HFFc6 (cell line): Measurements from ENCODE around the gene ANKRD11. TPM values are rescaled to one million over a fixed set of nuclear protein-coding genes. Genes with fewer than 3 reads are reported as not detected.
"Not testable (repeated sequence)": the region's sequence is repeated elsewhere in the genome, so short reads cannot be mapped to it uniquely, and the experiment has no call there.

Experiments
- DNase-seq: peaks from one replicate; pipeline ENCODE4 v3.0.0-alpha.2; 2018
- H3K27ac Mint-ChIP-seq: 2 replicates; pipeline ENCODE4 v1.8.0; 2020; ENCODE audit warnings: mild to moderate bottlenecking, mixed read lengths
- H3K27me3 Mint-ChIP-seq: 2 replicates; pipeline ENCODE4 v1.8.0; 2021; ENCODE audit warnings: mild to moderate bottlenecking, moderate library complexity, mixed read lengths; ENCODE audit not compliant: insufficient read depth
- H3K36me3 Mint-ChIP-seq: 2 replicates; pipeline ENCODE4 v1.8.0; 2021; ENCODE audit warnings: low read depth, mixed read lengths
- H3K4me1 Mint-ChIP-seq: 2 replicates; pipeline ENCODE4 v1.8.0; 2020; ENCODE audit warnings: low read depth, mixed read lengths
- H3K4me3 Mint-ChIP-seq: 2 replicates; pipeline ENCODE4 v1.8.0; 2020; ENCODE audit warnings: mild to moderate bottlenecking, moderate library complexity, mixed read lengths
- H3K9me3 Mint-ChIP-seq: 2 replicates; pipeline ENCODE4 v1.8.0; 2020; ENCODE audit warnings: mild to moderate bottlenecking, mixed read lengths
- CTCF ChIP-seq: fragments of 200-600 bp; sonication (generic); IDR thresholded peaks from 2 replicates; pipeline ENCODE4 v1.5.0; 2021; ENCODE audit warnings: antibody characterized with exemption, mild to moderate bottlenecking
- total RNA-seq, 6 experiments: library from RNA; stranded (reverse); fragmentation: NEBNext Ultra II Directional; extraction: Animal tissue kit (Norgen Biotek cat#: 25700); gene quantifications; 2 replicates in 1 of 6; 3 replicates in 5 of 6; pipeline ENCODE4 v1.2.3, GENCODE V29; 2021

ANKRD11 gene
- total RNA-seq, 6 experiments from 2014 or later, result 110 to 120 (median 116) TPM

- peaks cover 75% of the 10 kb centered on the region for H3K4me1 Mint-ChIP-seq
- no peaks in the 10 kb centered on the region for H3K9me3 Mint-ChIP-seq
- H3K4me3 Mint-ChIP-seq, result peak overlapping the region; percentile 15; the same call in 1 of the 2 replicates
- peak overlapping the region; percentile 72 for H3K27ac Mint-ChIP-seq
- H3K36me3 Mint-ChIP-seq, result peaks cover 8% of the 10 kb centered on the region; the same call in 1 of the 2 replicates
- DNase-seq, result no peak
- peaks cover 6% of the 10 kb centered on the region for H3K27me3 Mint-ChIP-seq
- TF ChIP-seq CTCF, result no peak
Measured at GRCh38 chr16:89332243-89332901, 158.0 kb downstream of the ANKRD11 start.

GRCh38 chr16:89331371-89332109, 158.8 kb downstream of the ANKRD11 start:
- H3K4me3 Mint-ChIP-seq, result no peak overlapping the region
- H3K4me1 Mint-ChIP-seq, result peaks cover 83% of the 10 kb centered on the region
- no peak for TF ChIP-seq CTCF
- peaks cover 8% of the 10 kb centered on the region for H3K36me3 Mint-ChIP-seq
- H3K9me3 Mint-ChIP-seq, result no peaks in the 10 kb centered on the region
- H3K27ac Mint-ChIP-seq, result peak overlapping the region; percentile 72
- DNase-seq, result no peak
- H3K27me3 Mint-ChIP-seq, result peaks cover 6% of the 10 kb centered on the region

GRCh38 chr16:89330177-89330856, 160.0 kb downstream of the ANKRD11 start:
- peak overlapping the region; percentile 65 for H3K27ac Mint-ChIP-seq
- H3K36me3 Mint-ChIP-seq, result peaks cover 14% of the 10 kb centered on the region
- DNase-seq, result no peak
- TF ChIP-seq CTCF, result no peak
- H3K9me3 Mint-ChIP-seq, result no peaks in the 10 kb centered on the region
- H3K4me3 Mint-ChIP-seq, result no peak overlapping the region
- peaks cover 85% of the 10 kb centered on the region for H3K4me1 Mint-ChIP-seq
- peaks cover 9% of the 10 kb centered on the region for H3K27me3 Mint-ChIP-seq

GRCh38 chr16:89329830-89330176, 160.6 kb downstream of the ANKRD11 start:
- H3K36me3 Mint-ChIP-seq, result peaks cover 19% of the 10 kb centered on the region

GRCh38 chr16:89328412-89329400, 161.7 kb downstream of the ANKRD11 start:
- peaks cover 14% of the 10 kb centered on the region for H3K27me3 Mint-ChIP-seq

More at GRCh38 chr16:89329830-89330176, 160.6 kb downstream of the ANKRD11 start:
- not testable (repeated sequence) for DNase-seq, H3K27me3 Mint-ChIP-seq, H3K9me3 Mint-ChIP-seq, H3K4me3 Mint-ChIP-seq
- Mint-ChIP-seq H3K4me1 (peaks cover 85% of the 10 kb centered on the region), H3K27ac (peak overlapping the region; percentile 69)

GRCh38 chr16:89326721-89327120, 163.6 kb downstream of the ANKRD11 start:
- H3K36me3 Mint-ChIP-seq, result peaks cover 44% of the 10 kb centered on the region
- H3K27ac Mint-ChIP-seq, result peak overlapping the region; percentile 98

More at GRCh38 chr16:89328412-89329400, 161.7 kb downstream of the ANKRD11 start:
- not testable (repeated sequence) for H3K9me3 Mint-ChIP-seq, DNase-seq
- H3K4me3 Mint-ChIP-seq, result peak overlapping the region; percentile 24; the same call in 1 of the 2 replicates
- peaks cover 30% of the 10 kb centered on the region for H3K36me3 Mint-ChIP-seq
- H3K4me1 Mint-ChIP-seq, result peaks cover 85% of the 10 kb centered on the region
- H3K27ac Mint-ChIP-seq, result peak overlapping the region; percentile 98

More at GRCh38 chr16:89326721-89327120, 163.6 kb downstream of the ANKRD11 start:
- Mint-ChIP-seq H3K4me3 (peak overlapping the region; percentile 79), H3K9me3 (no peaks in the 10 kb centered on the region), H3K4me1 (peaks cover 85% of the 10 kb centered on the region), H3K27me3 (peaks cover 14% of the 10 kb centered on the region)
- no peak for DNase-seq
- TF ChIP-seq CTCF, result no peak
